AG10803 (cell line): Measurements from ENCODE around the gene SNN.

ENCODE experiments used
- DNase-seq: peaks from one replicate; pipeline ENCODE4 v3.0.0; 2010; ENCODE audit warnings: low read depth
- H3K4me3 ChIP-seq: 2 replicates; pipeline ENCODE4 v1.5.1; 2011; ENCODE audit warnings: mild to moderate bottlenecking, low read length, control low read depth
- TF ChIP-seq, protein P1 (sequence below): conservative IDR thresholded peaks from 2 replicates; pipeline ENCODE4 v1.5.1; 2011; ENCODE audit warnings: mild to moderate bottlenecking, low read length, control low read depth, inconsistent platforms

Gene SNN

DNA sequence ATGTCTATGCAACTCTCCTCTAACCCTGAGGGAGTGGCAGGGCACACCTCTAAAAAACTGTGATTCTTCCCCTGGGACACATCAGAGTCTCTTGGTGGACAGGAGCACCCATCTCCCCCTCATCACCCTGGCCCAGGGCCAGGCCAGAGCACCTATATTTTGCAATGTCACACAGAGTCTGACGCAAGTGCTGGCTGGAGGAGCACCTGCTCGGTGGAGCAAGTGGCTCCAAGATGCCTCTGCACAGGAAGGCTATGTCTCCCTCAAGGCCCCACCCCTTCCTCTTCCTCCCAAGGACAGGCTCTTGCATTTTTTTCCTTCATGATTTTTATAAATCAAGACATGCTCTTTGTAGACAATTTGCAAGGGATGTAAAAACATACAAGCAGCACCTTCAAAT is 13.3 kb downstream of the SNN start:
- no peak overlapping the region for H3K4me3 ChIP-seq
- no peak for DNase-seq
- TF ChIP-seq, protein P1, sequence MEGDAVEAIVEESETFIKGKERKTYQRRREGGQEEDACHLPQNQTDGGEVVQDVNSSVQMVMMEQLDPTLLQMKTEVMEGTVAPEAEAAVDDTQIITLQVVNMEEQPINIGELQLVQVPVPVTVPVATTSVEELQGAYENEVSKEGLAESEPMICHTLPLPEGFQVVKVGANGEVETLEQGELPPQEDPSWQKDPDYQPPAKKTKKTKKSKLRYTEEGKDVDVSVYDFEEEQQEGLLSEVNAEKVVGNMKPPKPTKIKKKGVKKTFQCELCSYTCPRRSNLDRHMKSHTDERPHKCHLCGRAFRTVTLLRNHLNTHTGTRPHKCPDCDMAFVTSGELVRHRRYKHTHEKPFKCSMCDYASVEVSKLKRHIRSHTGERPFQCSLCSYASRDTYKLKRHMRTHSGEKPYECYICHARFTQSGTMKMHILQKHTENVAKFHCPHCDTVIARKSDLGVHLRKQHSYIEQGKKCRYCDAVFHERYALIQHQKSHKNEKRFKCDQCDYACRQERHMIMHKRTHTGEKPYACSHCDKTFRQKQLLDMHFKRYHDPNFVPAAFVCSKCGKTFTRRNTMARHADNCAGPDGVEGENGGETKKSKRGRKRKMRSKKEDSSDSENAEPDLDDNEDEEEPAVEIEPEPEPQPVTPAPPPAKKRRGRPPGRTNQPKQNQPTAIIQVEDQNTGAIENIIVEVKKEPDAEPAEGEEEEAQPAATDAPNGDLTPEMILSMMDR = no peak

DNA sequence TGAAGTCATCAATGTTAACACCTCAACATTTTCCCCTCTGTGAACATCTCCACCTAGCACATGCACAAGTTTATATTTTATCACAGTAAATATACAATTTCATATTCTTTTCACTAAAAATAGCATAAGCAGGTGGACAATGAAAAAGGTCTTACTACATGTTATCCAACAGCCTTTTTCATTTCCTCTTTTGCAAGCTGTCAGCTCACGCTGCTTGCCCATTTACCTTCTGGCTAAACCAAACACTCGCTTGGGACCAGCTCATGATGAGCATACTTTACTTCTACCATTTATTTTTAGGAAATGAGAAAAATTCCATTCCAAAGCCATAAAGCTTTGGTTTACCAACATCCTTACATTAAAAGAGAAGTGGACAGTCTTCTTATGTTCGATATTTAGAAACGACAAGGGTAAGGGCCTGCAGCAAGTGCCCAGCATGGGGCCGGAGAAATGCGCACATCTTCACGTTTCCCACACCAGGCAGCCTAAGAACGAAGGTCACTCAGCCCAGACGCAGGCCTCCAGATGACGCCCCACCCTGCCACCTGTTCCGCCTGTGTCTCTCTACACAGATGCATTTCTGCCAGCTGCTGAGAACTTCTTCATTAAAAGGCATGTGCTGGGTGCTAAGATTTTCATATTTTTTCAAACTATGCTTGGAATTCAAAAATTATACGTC is 13.9 kb downstream of the SNN start:
- TF ChIP-seq, protein P1 = no peak
- DNase-seq = no peak
- no peak overlapping the region for H3K4me3 ChIP-seq

DNA sequence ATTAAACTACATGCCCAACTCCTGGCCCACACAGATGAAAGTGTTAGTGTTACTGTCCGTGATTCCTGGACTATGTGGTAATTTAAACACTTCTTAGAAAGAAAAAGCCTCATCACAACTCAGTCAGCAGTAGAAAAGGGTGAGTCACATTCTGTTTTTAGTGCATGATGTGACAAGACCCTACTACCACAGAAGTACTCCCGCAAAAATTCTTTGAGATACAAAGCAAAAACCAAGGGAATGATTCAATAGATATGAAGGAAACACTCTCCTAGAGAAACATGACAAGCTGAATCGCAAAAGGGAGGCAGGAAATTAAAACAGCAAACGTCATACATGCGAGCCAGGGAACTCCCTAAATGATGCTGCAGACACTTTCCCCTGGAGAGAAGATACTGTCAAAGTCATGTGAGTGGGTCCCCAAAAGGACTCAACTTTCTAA is 14.4 kb downstream of the SNN start:
- peak; percentile 88 for DNase-seq
- no peak overlapping the region for H3K4me3 ChIP-seq

DNA sequence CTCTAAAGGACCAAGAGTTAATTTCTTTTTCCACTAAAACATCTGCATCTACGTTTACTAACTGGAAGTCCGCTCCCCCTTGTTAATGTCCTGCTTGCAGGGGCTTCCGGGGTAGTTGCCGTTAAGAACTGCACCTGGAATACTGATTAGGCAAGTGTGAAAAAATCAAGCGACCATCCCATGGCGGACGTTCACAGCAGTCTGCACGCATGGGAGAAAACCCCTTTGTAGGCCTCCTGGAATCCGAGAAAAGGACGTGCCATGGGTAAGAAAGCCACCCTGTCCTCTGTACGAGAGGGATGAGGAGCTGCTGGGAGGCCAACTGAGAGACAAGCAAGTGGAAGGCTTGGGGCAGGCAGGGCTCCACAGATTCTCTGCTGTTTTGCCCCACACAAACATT is 14.9 kb downstream of the SNN start:
- TF ChIP-seq, protein P1 = no peak
- H3K4me3 ChIP-seq = no peak overlapping the region
- DNase-seq = no peak

More for the DNA sequence above, 14.4 kb downstream of the SNN start:
- TF ChIP-seq, protein P1 = no peak

DNA sequence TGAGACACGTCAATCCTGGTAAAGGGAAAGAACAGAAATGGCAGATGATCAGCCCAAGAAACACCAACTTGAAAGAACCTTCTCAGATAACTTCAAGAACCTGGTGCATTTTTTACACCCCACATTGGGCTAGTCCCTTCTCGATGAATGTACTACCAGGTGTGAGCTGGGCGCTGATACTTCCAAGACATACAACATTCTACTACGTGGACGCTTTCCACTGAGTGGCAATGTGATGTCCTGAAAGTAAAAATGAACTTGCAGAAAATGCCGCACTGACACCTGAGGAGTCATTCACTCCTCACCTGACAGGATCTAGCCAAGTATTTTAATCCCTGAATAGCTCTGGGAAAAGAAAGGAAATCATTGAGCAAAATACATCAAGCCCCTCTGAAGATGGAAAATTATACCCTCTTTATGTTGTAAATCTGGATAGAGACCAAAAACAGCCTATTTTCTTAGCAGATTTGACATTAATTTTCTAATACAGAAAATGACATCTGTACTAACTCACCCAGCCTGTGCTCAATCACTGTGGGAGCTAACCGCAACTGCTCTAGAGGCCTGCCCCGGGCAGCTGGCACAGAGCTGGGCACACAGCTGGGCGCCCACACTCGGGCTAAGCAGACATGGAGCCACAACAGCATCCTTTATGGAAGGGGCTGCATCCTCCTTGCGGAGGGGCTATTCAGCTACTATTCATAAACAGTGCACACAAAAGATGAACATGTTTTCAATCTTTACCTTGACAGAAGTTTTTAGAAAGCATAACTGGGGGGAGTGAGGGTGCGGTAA is 16.2 kb downstream of the SNN start:
- no peak for DNase-seq
- TF ChIP-seq, protein P1 = no peak
- no peak overlapping the region for H3K4me3 ChIP-seq

DNA sequence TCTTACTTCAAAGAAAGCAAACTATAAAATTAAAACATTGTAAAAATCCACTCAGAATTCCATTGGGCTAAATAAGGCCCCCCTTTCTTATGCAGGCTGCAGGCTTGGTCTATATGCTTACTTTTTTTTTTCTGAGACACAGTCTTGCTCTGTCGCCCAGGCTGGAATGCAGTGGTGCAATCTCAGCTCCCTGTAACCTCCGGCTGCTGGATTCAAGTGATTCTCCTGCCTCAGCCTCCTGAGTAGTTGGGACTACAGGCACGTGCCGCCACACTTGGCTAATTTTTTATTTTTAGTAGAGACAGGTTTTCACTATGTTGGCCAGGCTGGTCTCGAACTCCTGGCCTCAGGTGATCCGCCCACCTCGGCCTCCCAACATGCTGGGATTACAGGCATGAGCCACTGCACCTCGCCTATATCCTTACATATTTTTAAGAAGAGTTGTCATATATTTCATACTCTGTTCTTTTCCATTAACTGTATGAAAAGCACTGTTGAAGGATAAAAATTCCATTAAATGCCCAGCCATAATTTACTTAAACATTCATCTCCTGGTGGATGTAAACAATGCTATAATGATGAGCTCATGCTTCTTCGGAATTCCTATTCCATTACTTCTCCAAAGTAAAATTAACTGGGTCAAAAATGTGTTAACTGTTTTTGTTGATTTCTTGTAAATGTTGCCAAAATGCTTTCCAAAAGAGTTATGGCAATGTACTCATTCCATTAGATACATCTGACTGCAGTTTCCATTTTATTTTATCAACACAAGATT is 17.8 kb downstream of the SNN start:
- peak; percentile 28 for DNase-seq
- H3K4me3 ChIP-seq = no peak overlapping the region
- TF ChIP-seq, protein P1 = no peak
